ENCODE data around the gene SPO11.
A peak's percentile ranks its signal among the peaks of the same experiment; 100 is the strongest.
"Not testable (repeated sequence)": the region's sequence is repeated elsewhere in the genome, so short reads cannot be mapped to it uniquely, and the experiment has no call there.

SPO11 gene

GRCh38 chr20:57341663-57342062, 12.1 kb downstream of the SPO11 start:
- no peak for DNase-seq (ENCODE audit: low read depth)

DNA sequence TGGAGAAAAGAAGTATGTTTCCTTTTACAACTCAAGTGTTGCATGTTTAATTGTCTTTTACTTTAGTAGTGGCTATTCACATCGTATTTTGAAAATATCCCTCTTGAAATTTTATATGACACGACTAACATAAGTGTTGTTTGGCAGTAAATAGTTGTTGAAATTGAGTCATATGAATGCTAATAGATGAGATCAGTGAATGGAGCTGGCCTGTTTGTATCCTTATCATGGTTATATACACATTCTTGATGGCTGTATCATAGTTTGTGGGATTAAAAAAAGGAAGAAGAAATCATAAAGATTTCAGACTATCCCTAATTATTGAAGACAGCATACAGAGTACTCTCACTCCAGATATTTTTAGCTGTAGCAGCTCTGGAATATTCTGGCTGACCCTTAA, 13.2 kb downstream of the SPO11 start:
- DNase-seq (ENCODE audit: low read depth): peak; percentile 56

- peak; percentile 74 for DNase-seq (ENCODE audit: low read depth)
Observed at GRCh38 chr20:57346477-57346876, 16.9 kb downstream of the SPO11 start.

DNA sequence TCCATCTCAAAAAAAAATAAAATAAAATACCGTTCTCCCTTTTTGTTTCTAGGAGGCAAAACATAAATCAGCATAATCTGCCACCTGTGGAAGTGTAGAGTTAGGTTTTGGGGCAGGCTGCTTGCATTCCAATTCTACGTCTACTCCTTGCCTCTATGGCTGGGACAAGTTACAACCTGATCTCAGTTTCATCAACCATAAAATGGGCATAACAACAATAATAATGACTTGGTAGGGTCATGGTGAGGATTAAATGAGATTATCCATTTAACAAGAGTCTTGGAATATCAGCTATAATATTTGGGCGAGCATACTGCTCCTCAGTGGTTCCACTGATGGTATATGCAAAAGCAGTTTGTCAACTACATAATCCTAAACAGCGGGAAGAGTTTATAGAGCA, 17.8 kb downstream of the SPO11 start:
- DNase-seq (ENCODE audit: low read depth): no peak

DNA sequence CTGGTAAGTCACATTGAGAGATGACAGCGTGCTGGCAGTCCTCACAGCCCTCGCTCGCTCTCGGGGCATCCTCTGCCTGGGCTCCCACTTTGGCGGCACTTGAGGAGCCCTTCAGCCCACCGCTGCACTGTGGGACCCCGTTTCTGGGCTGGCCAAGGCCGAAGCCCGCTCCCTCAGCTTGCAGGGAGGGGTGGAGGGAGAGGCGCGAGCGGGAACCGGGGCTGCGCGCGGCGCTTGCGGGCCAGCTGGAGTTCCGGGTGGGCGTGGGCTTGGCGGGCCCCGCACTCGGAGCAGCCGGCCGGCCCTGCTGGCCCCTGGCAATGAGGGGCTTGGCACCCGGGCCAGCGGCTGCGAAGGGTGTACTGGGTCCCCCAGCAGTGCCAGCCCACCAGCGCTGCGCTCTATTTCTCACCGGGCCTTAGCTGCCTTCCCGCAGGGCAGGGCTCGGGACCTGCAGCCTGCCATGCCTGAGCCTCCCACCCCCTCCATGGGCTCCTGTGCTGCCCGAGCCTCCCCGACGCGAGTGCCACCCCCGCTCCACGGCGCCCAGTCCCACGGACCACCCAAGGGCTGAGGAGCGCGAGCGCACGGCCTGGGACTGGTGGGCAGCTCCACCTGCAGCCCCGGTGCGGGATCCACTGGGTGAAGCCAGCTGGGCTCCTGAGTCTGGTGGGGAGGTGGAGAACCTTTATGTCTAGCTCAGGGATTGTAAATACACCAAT, 18.8 kb downstream of the SPO11 start:
- not testable (repeated sequence) for DNase-seq (ENCODE audit: low read depth)

- not testable (repeated sequence) for DNase-seq (ENCODE audit: low read depth)
Observed at GRCh38 chr20:57348922-57349574, 19.4 kb downstream of the SPO11 start.

DNA sequence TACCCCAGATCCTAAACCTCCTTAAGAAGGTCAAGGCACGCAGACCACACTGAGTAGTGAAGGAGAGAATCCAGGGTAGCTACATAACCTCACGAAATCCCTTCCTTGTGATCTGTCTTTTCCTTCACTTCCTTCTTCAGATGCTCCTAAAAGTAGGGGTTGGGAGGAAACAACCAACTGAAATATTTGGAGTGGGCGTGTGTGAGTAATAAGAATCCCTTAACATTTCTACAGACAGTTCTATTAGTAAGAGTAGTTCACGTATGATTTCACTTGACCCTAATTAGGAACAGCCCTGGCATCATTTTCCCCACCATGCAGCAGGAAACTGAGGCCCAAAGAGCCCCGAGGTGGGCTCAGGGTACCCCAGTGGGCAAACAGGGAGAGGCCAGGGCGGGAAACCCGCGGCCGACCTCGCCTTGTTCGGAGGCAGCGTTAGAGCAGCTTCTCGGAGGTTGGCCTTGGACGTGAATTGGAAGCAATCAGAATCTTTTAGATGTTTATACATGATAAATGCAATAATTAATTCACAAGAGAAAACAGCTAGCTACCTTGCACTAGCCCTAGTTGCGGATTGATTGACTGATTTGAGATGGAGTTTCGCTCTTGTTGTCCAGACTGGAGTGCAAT, 20.6 kb downstream of the SPO11 start:
- DNase-seq (ENCODE audit: low read depth): peak; percentile 12

DNA sequence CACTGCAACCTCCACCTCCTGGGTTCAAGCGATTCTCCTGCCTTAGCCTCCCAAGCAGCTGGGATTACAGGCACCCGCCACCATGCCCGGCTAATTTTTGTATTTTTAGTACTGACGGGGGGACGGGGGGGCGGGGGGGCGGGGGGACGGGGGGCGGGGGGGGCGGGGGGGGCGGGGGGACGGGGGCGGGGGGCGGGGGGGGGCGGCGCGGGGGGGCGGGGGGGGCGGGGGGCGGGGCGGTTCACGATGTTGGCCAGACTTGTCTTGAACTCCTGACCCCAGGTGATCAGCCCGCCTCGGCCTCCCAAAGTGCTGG, 21.1 kb downstream of the SPO11 start:
- DNase-seq (ENCODE audit: low read depth): not testable (repeated sequence)

GRCh38 chr20:57351042-57351783, 21.6 kb downstream of the SPO11 start, which contains the start of gene RAE1:
RAE1 (plus strand) TSS chr20:57351255; CDS start chr20:57354039, 2,784 bp downstream.
- DNase-seq (ENCODE audit: low read depth): peak; percentile 94

GRCh38 chr20:57352305-57352704, 22.7 kb downstream of the SPO11 start:
- DNase-seq (ENCODE audit: low read depth): no peak

DNA sequence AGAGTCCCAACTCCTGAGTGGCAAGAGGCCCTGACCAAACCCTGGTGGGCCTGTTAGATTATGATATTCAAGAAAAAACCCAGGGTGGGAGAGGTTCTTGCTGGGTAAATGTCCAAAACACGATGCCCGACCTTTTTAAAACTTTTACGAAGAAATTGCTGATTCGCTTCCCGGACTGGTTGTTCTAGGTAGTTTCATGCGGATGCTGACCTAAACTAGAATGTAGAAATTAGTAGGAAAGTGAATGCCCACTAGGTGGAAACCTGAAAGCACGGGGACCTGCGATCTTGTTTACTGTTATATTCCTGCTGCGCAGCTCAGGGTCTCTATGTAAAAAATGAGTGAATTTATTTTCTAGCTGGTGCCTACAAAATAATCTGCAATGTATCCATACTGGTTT, 23.7 kb downstream of the SPO11 start:
- no peak for DNase-seq (ENCODE audit: low read depth)

GRCh38 chr20:57361517-57361916, 31.9 kb downstream of the SPO11 start:
- peak; percentile 89 for DNase-seq (ENCODE audit: low read depth)

GRCh38 chr20:57364451-57364850, 34.8 kb downstream of the SPO11 start:
- DNase-seq (ENCODE audit: low read depth): no peak

DNA sequence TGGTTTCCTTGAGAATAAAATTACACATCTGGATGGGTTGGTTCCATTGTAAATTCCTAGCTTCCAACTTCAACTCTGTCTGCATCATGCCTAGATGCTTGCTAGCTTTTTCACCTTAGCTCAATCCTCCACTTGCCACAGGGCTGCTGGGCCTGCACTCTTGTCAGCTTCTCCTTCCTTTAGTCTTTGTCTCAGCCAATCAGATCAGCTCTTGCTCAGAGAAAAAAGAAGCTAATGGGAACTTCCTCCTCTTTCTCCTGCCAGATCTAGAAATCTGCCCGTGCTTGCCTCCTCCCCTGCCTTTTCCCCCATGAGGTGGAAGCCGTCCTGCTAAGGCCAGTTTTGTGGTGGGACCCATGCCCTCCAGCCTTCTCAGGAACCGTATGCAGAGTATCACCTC, 40.0 kb downstream of the SPO11 start:
- DNase-seq (ENCODE audit: low read depth): no peak

DNA sequence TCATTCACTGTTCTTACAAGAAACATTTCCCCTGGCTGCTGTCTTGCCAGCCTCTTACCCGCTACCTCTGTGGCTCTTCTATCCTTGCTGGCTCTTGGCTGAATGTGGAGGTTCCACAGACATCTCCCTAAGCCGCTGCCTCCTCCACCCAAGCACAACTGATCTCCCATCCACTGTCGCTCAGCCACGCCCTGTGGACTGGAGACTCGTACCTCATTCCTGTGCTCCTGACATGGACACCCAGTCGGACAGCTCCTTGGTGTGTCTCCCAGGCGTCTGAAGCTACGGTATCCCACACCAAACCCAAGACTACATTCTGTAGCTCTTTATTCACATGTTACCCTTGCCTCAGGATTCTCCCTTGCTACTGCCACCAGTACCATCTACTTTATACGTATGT, 40.7 kb downstream of the SPO11 start:
- no peak for DNase-seq (ENCODE audit: low read depth)

GRCh38 chr20:57371363-57371762, 41.8 kb downstream of the SPO11 start:
- DNase-seq (ENCODE audit: low read depth): no peak

DNA sequence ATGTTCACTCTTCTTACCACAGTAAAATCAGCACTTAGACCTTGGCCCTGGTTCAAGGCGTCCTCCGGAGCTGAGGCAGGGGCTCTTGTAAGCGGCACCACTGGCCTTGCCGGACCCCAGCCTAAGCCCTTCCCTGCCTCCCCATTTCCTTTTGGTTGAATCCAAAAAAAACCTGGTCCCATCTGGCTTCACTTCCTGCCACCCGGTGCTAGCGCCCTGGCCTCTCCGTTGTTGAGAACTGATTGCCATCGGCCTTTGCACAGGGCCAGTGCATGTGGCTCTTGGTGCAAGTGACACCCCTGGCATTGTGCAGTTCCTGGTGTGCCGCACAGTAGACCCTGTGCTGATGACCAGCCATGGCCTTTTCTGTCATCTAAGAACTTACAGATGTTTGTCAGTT, 42.6 kb downstream of the SPO11 start:
- no peak for DNase-seq (ENCODE audit: low read depth)

GRCh38 chr20:57372581-57373350, 43.2 kb downstream of the SPO11 start:
- no peak for DNase-seq (ENCODE audit: low read depth)

- DNase-seq (ENCODE audit: low read depth): no peak
Observed at GRCh38 chr20:57374343-57374930, 44.8 kb downstream of the SPO11 start.

GRCh38 chr20:57374931-57375651, 45.5 kb downstream of the SPO11 start:
- no peak for DNase-seq (ENCODE audit: low read depth)

Data from EH (cell line).